ENCODE data around the gene ANKS1B. TPM values are rescaled to one million over a fixed set of nuclear protein-coding genes. Genes with fewer than 3 reads are reported as not detected.

ANKS1B gene
- total RNA-seq, 4 donors from 2014 or later: 4.9 to 15.4 (median 9.4) TPM

- H3K4me1 ChIP-seq: no peaks in the 10 kb centered on the region
- DNase-seq (ENCODE audit: low spot score in 2 of 2): no peak
- H3K9me3 ChIP-seq: no peaks in the 10 kb centered on the region
- WGBS: 37% methylated on average over 2 of the region's 2 CpGs
- no peaks in the 10 kb centered on the region for H3K27me3 ChIP-seq
- H3K4me3 ChIP-seq: no peak overlapping the region
- TF ChIP-seq EP300 (IDR thresholded peaks at IDR 0.05) (no peak), CTCF (IDR thresholded peaks at IDR 0.05) (no peak), POLR2A (IDR thresholded peaks at IDR 0.05) (no peak), POLR2AphosphoS5 (IDR thresholded peaks at IDR 0.05) (no peak)
- H3K36me3 ChIP-seq: no peaks in the 10 kb centered on the region
- no peak overlapping the region for H3K27ac ChIP-seq
These were observed 1045.4 kb downstream of the ANKS1B start for GRCh38 chr12:98939350-98939749.

GRCh38 chr12:98935847-98936246, 1048.9 kb downstream of the ANKS1B start:
- Histone ChIP-seq H3K4me1 (no peaks in the 10 kb centered on the region), H3K36me3 (no peaks in the 10 kb centered on the region), H3K4me3 (no peak overlapping the region), H3K27me3 (no peaks in the 10 kb centered on the region), H3K27ac (no peak overlapping the region), H3K9me3 (no peaks in the 10 kb centered on the region)
- DNase-seq (ENCODE audit: low spot score in 2 of 2): no peak
- TF ChIP-seq POLR2AphosphoS5 (IDR thresholded peaks at IDR 0.05) (no peak), EP300 (IDR thresholded peaks at IDR 0.05) (no peak), CTCF (IDR thresholded peaks at IDR 0.05) (no peak), POLR2A (IDR thresholded peaks at IDR 0.05) (no peak)
- WGBS: 82% methylated on average over 2 of the region's 2 CpGs

GRCh38 chr12:98922871-98923270, 1061.9 kb downstream of the ANKS1B start:
- no peak overlapping the region for H3K27ac ChIP-seq
- no peak for DNase-seq (ENCODE audit: low spot score in 2 of 2)
- no peak for TF ChIP-seq POLR2A (IDR thresholded peaks at IDR 0.05)
- TF ChIP-seq EP300 (IDR thresholded peaks at IDR 0.05): no peak
- no peak for TF ChIP-seq CTCF (IDR thresholded peaks at IDR 0.05)
- TF ChIP-seq POLR2AphosphoS5 (IDR thresholded peaks at IDR 0.05): no peak
- no peaks in the 10 kb centered on the region for H3K4me1 ChIP-seq
- H3K36me3 ChIP-seq: no peaks in the 10 kb centered on the region
- H3K27me3 ChIP-seq: no peaks in the 10 kb centered on the region
- H3K4me3 ChIP-seq: no peak overlapping the region
- H3K9me3 ChIP-seq: no peaks in the 10 kb centered on the region

GRCh38 chr12:98918176-98918863, 1066.4 kb downstream of the ANKS1B start:
- Histone ChIP-seq H3K36me3 (no peaks in the 10 kb centered on the region), H3K27ac (no peak overlapping the region), H3K4me3 (no peak overlapping the region), H3K27me3 (no peaks in the 10 kb centered on the region), H3K9me3 (no peaks in the 10 kb centered on the region), H3K4me1 (no peaks in the 10 kb centered on the region)
- DNase-seq (ENCODE audit: low spot score in 2 of 2): no peak
- 79% methylated on average over 7 of the region's 7 CpGs for WGBS
- TF ChIP-seq EP300 (IDR thresholded peaks at IDR 0.05): no peak
- TF ChIP-seq POLR2A (IDR thresholded peaks at IDR 0.05): no peak
- no peak for TF ChIP-seq CTCF (IDR thresholded peaks at IDR 0.05)
- TF ChIP-seq POLR2AphosphoS5 (IDR thresholded peaks at IDR 0.05): no peak

GRCh38 chr12:98916106-98916505, 1068.6 kb downstream of the ANKS1B start:
- 59% methylated on average over 5 of the region's 5 CpGs for WGBS
- no peak overlapping the region for H3K27ac ChIP-seq
- no peaks in the 10 kb centered on the region for H3K9me3 ChIP-seq
- H3K4me1 ChIP-seq: no peaks in the 10 kb centered on the region
- H3K4me3 ChIP-seq: no peak overlapping the region
- H3K27me3 ChIP-seq: no peaks in the 10 kb centered on the region
- no peaks in the 10 kb centered on the region for H3K36me3 ChIP-seq
- no peak for DNase-seq (ENCODE audit: low spot score in 2 of 2)
- TF ChIP-seq POLR2AphosphoS5 (IDR thresholded peaks at IDR 0.05) (no peak), CTCF (IDR thresholded peaks at IDR 0.05) (no peak), EP300 (IDR thresholded peaks at IDR 0.05) (no peak), POLR2A (IDR thresholded peaks at IDR 0.05) (no peak)

Measured in suprapubic skin (tissue), 4 donors.